KOPT-K1 (cell line): ENCODE measurements around the gene HMGA1.

Experiments used
- H3K27ac ChIP-seq: fragments of 200-600 bp; sonication (generic); 2 replicates; pipeline ENCODE4 v1.5.1; 2016; ENCODE audit warnings: antibody characterized with exemption, mild to moderate bottlenecking, low read depth, low read length; ENCODE audit not compliant: poor library complexity, severe bottlenecking
- H3K36me3 ChIP-seq: fragments of 200-600 bp; sonication (generic); 2 replicates; pipeline ENCODE4 v1.5.1; 2017; ENCODE audit warnings: antibody characterized with exemption, mild to moderate bottlenecking, low read length, moderate library complexity; ENCODE audit not compliant: insufficient read depth
- H3K9me3 ChIP-seq: fragments of 200-600 bp; sonication (generic); 2 replicates; pipeline ENCODE4 v1.5.1; 2017; ENCODE audit warnings: antibody characterized with exemption, low read length, mild to moderate bottlenecking; ENCODE audit not compliant: insufficient read depth, poor library complexity, severe bottlenecking

HMGA1 gene, protein sequence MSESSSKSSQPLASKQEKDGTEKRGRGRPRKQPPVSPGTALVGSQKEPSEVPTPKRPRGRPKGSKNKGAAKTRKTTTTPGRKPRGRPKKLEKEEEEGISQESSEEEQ

GRCh38 chr6:34236443-34237315 lies at the start of gene HMGA1:
Gene HMGA1, plus strand, starts transcription at chr6:34236873. Its CDS starts 3,908 bp downstream, at chr6:34240781.
- Histone ChIP-seq H3K36me3 (peaks cover 25% of the 10 kb centered on the region), H3K9me3 (no peaks in the 10 kb centered on the region), H3K27ac (peak within 1 kb of the TSS; percentile 97)

DNA sequence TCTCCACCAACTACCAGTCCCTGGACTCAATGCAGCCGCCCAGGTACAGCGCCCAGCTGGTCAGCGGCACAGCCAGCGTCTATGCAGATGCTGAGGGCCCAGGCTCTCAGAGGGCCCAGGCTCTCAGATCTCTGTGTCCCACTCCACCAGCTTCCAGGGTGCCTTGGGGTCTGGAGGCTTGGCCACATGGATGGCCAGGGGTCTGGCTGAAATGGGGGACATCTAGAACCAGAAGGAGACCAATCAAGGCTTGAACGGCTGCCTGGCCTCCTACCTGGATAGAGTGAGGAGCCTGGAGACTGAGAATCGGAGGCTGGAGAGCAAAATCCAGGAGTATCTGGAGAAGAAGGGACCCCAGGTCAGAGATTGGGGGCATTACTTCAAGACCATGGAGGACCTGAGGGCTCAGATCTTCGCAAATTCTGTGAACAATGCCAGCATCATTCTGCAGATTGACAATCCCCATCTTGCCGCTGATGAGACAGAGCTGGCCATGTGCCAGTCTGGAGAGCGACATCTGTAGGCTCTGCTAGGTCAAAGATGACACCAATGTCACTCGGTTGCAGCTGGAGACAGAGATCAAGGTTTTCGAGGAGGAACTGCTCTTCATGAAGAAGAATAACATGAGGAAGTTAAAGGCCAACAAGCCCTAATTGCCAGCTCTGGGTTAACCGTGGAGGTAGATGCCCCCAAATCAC lies 46.7 kb upstream of the HMGA1 start:
- Histone ChIP-seq H3K27ac (no peak overlapping the region), H3K9me3 (no peaks in the 10 kb centered on the region), H3K36me3 (no peaks in the 10 kb centered on the region)

GRCh38 chr6:34190504-34191122 lies 46.1 kb upstream of the HMGA1 start:
- Histone ChIP-seq H3K27ac (no peak overlapping the region), H3K9me3 (no peaks in the 10 kb centered on the region), H3K36me3 (no peaks in the 10 kb centered on the region)

GRCh38 chr6:34194772-34195171 lies 41.9 kb upstream of the HMGA1 start:
- Histone ChIP-seq H3K27ac (no peak overlapping the region), H3K9me3 (no peaks in the 10 kb centered on the region), H3K36me3 (no peaks in the 10 kb centered on the region)

DNA sequence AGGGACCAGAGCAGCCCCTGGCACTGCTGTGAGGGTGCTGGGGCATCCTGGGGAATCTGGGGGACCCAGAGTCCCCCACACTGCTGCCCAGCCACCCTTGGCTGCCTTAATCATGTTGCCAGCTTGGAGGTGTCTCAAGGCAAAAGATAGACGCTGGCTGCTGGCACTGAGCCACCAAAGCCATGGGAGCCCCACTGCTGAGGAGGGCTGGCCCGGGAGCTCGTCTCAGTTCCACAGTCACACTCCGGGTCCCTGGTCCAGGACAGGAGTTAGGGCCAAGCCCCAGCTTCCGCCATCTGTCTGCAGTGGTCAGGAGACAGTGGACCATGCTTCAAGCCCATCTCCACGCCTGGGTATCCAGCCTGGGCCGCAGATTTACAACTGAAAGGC lies 41.0 kb upstream of the HMGA1 start:
- Histone ChIP-seq H3K27ac (no peak overlapping the region), H3K9me3 (no peaks in the 10 kb centered on the region), H3K36me3 (no peaks in the 10 kb centered on the region)

GRCh38 chr6:34196116-34196832 lies 40.4 kb upstream of the HMGA1 start:
- Histone ChIP-seq H3K9me3 (no peaks in the 10 kb centered on the region), H3K27ac (no peak overlapping the region)

GRCh38 chr6:34196833-34197195 lies 39.9 kb upstream of the HMGA1 start:
- H3K27ac ChIP-seq, result no peak overlapping the region
- no peaks in the 10 kb centered on the region for H3K36me3 ChIP-seq
- H3K9me3 ChIP-seq, result peaks cover 2% of the 10 kb centered on the region

More at GRCh38 chr6:34196116-34196832, 40.4 kb upstream of the HMGA1 start:
- H3K36me3 ChIP-seq, result no peaks in the 10 kb centered on the region

DNA sequence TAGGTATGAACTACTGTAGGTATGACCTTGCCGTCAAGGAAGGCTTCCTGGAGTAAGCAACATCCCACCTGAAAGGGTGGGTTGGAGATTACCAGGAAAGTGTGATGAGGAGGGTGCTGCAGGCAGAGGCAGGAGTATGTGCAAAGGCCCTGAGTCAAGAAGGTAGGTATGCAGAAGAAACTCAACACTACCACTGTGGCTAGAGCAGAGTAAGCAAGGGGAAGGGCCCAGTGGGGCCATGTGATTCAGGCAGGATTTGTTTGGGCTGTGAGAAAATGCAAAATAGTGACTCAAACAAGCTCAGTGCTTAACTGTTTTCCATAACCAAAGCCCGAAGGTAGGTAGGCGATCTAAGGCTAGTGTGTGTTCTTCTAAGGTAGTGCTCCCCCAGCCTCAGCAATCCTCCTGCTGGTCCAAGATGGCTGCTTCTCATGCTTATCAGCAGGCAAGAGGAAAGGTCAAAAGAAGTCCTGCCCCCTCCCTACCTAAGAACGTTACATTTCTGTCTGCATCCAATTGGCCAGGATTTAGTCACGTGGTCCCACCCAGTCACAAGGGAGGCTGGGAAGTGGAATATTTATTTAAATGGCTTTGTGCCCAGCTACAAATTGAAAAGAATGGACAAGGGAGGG lies 36.2 kb upstream of the HMGA1 start:
- peaks cover 10% of the 10 kb centered on the region for H3K9me3 ChIP-seq
- no peak overlapping the region for H3K27ac ChIP-seq

DNA sequence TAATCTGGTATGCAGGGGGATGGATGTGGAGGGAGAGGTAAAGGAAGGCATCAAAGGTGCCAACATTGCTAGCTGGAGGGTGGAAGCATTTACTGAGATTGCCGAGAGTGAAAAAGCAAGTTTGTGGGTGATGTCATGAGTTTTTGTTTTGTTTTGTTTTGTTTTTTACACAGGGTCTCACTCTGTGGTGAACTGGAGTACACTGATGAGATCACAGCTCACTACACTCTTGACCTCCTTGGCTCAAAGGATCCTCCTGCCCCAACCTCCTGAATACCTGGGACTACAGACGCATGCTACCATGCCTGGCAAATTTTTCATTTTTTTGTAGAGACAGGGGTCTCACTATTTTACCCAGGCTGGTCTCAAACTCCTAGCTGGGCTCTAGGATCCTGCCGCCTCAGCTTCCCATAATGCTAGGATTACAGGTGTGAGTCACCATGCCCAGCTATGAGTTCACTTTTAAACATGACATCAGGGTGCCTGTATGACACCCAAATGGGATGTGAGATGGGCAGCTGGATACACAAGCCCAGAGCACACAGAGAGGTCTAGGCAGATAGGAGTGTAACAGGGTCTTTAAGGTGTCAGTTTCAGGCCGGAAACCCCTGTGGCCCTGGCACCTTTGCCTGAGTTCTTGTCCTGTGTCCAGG lies 35.1 kb upstream of the HMGA1 start:
- Histone ChIP-seq H3K36me3 (no peaks in the 10 kb centered on the region), H3K27ac (no peak overlapping the region), H3K9me3 (peaks cover 10% of the 10 kb centered on the region)

More for the DNA sequence above, 36.2 kb upstream of the HMGA1 start:
- H3K36me3 ChIP-seq, result no peaks in the 10 kb centered on the region

DNA sequence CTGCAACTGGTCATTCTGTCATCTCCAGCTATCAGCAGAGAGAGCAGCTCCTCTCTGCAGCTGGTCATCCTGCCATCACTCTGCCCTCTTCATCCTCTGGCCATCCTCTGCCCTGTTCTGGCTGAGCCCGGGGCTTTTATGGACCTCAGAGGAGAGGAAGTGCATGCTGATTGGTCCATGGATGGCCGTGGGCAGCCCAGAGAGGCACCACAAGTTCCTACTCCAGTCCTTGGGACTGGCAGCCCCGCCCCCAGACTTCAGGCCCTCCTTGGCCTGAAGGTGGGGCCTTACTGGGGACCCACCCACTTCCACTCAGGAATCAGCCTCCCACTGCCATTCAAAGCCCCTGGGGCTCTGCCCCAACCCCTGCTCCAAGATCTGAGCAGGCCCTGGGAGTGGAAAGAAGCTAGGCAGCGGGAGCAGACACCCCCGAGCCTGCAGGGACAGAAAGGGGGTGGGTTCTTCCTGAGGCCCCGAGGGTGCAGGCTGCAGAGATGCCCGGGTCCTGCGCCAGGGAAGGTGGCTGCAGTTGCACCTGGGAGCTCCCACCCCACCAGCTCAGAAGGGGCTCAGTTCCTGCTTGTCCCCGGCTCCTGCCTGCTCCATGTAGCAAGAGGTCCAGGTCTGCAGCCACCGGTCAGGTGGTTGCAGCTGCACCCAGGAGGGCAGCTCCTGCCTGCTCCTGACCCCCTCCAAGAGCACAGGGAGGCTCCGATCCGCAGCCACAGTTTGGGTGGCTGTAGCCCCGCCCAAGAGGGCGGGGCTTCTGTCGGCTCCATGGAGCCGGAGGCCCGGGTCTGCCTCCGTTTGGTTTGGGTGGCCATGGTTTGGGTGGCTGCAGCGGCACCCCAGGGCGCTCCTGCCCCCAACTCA lies 34.1 kb upstream of the HMGA1 start:
- Histone ChIP-seq H3K27ac (no peak overlapping the region), H3K36me3 (no peaks in the 10 kb centered on the region), H3K9me3 (peaks cover 10% of the 10 kb centered on the region)

DNA sequence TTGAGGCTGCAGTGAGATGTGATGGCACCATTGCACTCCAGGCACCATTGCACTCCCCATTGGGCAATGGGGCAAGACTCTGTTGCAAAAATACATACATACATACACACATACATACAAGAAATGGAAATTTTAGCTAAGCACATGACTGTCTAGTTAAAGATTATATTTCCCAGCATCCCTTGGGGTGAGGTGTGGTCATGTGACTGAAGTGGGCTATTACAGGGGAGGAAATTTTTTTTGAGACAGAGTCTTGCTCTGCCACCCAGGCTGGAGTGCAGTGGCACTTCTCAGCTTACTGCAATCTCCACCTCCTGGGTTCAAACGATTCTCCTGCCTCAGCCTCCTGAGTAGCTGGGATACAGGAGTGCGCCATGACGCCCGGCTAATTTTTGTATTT lies 32.0 kb upstream of the HMGA1 start:
- Histone ChIP-seq H3K9me3 (peaks cover 10% of the 10 kb centered on the region), H3K27ac (no peak overlapping the region), H3K36me3 (no peaks in the 10 kb centered on the region)

DNA sequence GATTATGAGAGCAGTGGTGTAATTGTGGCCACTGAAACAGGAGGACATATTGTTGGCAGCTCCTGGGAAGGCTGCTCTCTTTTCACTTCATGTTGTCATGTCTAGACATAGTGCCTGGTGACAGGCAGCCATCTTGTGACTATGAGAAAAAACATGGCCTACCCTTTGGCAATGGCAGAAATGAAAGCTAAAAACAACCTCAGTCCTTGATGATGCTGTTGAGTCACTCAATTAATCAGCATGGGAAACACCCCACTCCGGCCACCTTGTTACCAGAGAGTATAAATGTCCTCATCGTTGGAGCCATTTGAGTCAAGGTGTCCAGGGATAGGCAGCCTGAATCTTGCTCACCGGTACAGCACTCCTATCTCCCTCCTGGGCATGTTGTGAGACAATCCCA lies 31.2 kb upstream of the HMGA1 start:
- no peak overlapping the region for H3K27ac ChIP-seq

GRCh38 chr6:34205916-34206315 lies 30.8 kb upstream of the HMGA1 start:
- H3K9me3 ChIP-seq, result peaks cover 10% of the 10 kb centered on the region
- no peaks in the 10 kb centered on the region for H3K36me3 ChIP-seq
- no peak overlapping the region for H3K27ac ChIP-seq

More for the DNA sequence above, 31.2 kb upstream of the HMGA1 start:
- no peaks in the 10 kb centered on the region for H3K36me3 ChIP-seq
- peaks cover 10% of the 10 kb centered on the region for H3K9me3 ChIP-seq
